Ascending aorta (tissue), 2 donors: Measurements from ENCODE around the gene PLXND1. TPM values are rescaled to one million over a fixed set of nuclear protein-coding genes. Genes with fewer than 3 reads are reported as not detected.

ENCODE experiments used
- DNase-seq, 2 donors: peaks; one replicate each; pipeline ENCODE4 v3.0.0-alpha.2; 2019; ENCODE audit warnings: low spot score in 2 of 2
- H3K27ac ChIP-seq, 2 donors: fragments of 200-600 bp; sonication (generic); one replicate each; pipeline ENCODE4 v1.5.1; 2016 to 2017; ENCODE audit warnings: mild to moderate bottlenecking in 1 of 2
- H3K27me3 ChIP-seq: fragments of 200-600 bp; sonication (generic); one replicate; pipeline ENCODE4 v1.5.1; 2017
- H3K36me3 ChIP-seq, 2 donors: fragments of 200-600 bp; sonication (generic); one replicate each; pipeline ENCODE4 v1.5.1; 2016
- H3K4me1 ChIP-seq, 2 donors: fragments of 200-600 bp; sonication (generic); one replicate each; pipeline ENCODE4 v1.5.1; 2016 to 2017; ENCODE audit warnings: mild to moderate bottlenecking in 1 of 2
- H3K4me3 ChIP-seq, 2 donors: fragments of 200-600 bp; sonication (generic); one replicate each; pipeline ENCODE4 v1.5.1; 2016 to 2017; ENCODE audit warnings: mild to moderate bottlenecking in 1 of 2
- H3K9me3 ChIP-seq, 2 donors: fragments of 200-600 bp; sonication (generic); one replicate each; pipeline ENCODE4 v1.5.1; 2016
- CTCF ChIP-seq, 3 experiments: fragments of 200-600 bp in 2 of 3; fragments of 450-650 bp in 1 of 3; sonication (generic) in 2 of 3; IDR thresholded peaks; one replicate each; pipeline ENCODE4 v1.5.1; 2016 to 2019; ENCODE audit warnings: antibody characterized with exemption in 3 of 3, mild to moderate bottlenecking in 1 of 3, moderate library complexity in 1 of 3
- intact Hi-C: fragments of 100-400 bp; cut with DNase I; formaldehyde crosslinking; loops from one replicate; pipeline ENCODE4 v1.15.1; 2023
- total RNA-seq: library from RNA; depleted of rRNA; stranded (reverse); fragments of >200 nt; gene quantifications from one replicate; pipeline ENCODE4 v1.1.0, GENCODE V29; 2016

Gene PLXND1
- total RNA-seq, 1 donor from 2014 or later, result 407 TPM

GRCh38 chr3:129530821-129531220, 75.7 kb downstream of the PLXND1 start:
- TF ChIP-seq CTCF (IDR thresholded peaks at IDR 0.05), result no peak
- intact Hi-C loops, result no loop called here
- no peak for DNase-seq
- no peak overlapping the region for H3K4me3 ChIP-seq
- H3K27me3 ChIP-seq, result no peaks in the 10 kb centered on the region
- H3K36me3 ChIP-seq, result no peaks in the 10 kb centered on the region
- no peaks in the 10 kb centered on the region for H3K9me3 ChIP-seq
- H3K4me1 ChIP-seq, result peaks cover 0 to 9% of the 10 kb centered on the region in 2 donors
- no peak overlapping the region for H3K27ac ChIP-seq

GRCh38 chr3:129530251-129530791, 76.2 kb downstream of the PLXND1 start:
- Histone ChIP-seq H3K36me3 (no peaks in the 10 kb centered on the region), H3K4me3 (no peak overlapping the region), H3K9me3 (no peaks in the 10 kb centered on the region), H3K27ac (no peak overlapping the region), H3K4me1 (peaks cover 0 to 9% of the 10 kb centered on the region in 2 donors), H3K27me3 (no peaks in the 10 kb centered on the region)
- TF ChIP-seq CTCF (IDR thresholded peaks at IDR 0.05), result no peak
- intact Hi-C loops, result no loop called here
- no peak for DNase-seq

DNA sequence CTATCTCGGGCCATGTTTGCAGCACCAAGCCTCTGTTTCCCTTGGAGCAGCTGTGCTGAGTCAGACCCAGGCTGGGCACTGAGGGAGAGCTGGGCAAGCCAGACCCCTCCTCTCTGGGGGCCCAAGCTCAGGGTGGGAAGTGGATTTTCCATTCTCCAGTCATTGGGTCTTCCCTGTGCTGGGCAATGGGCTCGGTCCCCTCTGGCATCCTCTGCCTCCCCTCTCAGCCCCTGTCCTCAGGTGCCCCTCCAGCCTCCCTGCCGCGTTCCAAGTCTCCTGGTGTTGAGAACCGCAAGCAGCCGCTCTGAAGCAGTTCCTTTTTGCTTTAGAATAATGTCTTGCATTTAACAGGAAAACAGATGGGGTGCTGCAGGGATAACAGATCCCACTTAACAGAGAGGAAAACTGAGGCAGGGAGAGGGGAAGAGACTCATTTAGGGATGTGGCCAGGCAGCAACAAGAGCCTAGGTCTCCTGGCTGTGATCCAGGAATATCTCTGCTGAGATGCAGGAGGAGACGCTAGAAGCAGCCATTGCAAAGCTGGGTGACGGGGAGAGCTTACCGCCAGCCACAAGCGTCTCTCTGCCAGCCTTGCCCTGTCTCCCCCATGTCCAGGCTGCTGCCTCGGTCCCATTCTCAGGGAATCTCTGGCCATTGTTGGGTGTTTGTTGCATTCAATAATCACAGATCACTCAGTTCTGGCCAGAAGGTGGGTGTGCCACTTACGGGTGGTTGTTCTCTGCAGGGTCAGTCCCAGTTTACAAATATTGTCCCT, 76.9 kb downstream of the PLXND1 start:
- Histone ChIP-seq H3K27me3 (no peaks in the 10 kb centered on the region), H3K27ac (no peak overlapping the region), H3K4me3 (no peak overlapping the region), H3K36me3 (no peaks in the 10 kb centered on the region), H3K4me1 (peaks cover 0 to 9% of the 10 kb centered on the region in 2 donors), H3K9me3 (no peaks in the 10 kb centered on the region)
- no peak for TF ChIP-seq CTCF (IDR thresholded peaks at IDR 0.05)
- no peak for DNase-seq
- intact Hi-C loops, result no loop called here

GRCh38 chr3:129528589-129529100, 77.8 kb downstream of the PLXND1 start, which contains the start of gene RHO:
TSS of gene RHO (plus strand) at chr3:129528639. CDS start at chr3:129528734, 95 bp downstream.
- Histone ChIP-seq H3K9me3 (no peaks in the 10 kb centered on the region), H3K4me1 (peaks cover 0 to 9% of the 10 kb centered on the region in 2 donors), H3K27me3 (no peaks in the 10 kb centered on the region), H3K27ac (no peak within 1 kb of the TSS), H3K36me3 (no peaks in the 10 kb centered on the region), H3K4me3 (no peak within 1 kb of the TSS)
- intact Hi-C loops, result no loop called here
- DNase-seq, result no peak
- TF ChIP-seq CTCF (IDR thresholded peaks at IDR 0.05), result no peak

DNA sequence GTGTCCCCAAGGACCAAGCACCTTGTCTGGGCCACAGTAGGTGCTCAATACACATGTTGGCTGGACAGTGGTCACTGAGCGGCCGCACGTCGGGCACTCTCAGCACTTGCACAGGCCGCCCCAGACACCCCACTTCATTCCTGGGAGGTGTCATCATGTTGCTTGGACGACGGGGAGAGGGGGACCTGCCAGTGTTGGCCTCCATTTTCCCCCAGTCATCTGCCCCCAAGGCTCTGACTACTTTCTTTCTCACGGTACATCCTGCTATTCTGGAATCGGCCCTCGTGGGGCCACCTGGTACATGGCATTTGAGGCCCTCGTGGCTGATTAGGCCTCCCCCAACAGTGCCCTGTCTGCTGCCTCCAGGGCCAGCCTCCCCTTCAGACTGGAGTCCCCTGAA, 79.2 kb downstream of the PLXND1 start:
- H3K4me3 ChIP-seq, result no peak overlapping the region
- TF ChIP-seq CTCF (IDR thresholded peaks at IDR 0.05), result no peak
- H3K36me3 ChIP-seq, result no peaks in the 10 kb centered on the region
- H3K9me3 ChIP-seq, result no peaks in the 10 kb centered on the region
- no peaks in the 10 kb centered on the region for H3K27me3 ChIP-seq
- DNase-seq, result no peak
- H3K27ac ChIP-seq, result no peak overlapping the region
- intact Hi-C loops, result no loop called here
- H3K4me1 ChIP-seq, result peaks cover 0 to 9% of the 10 kb centered on the region in 2 donors
